ENCODE results near the gene PPP6R2. TPM values are rescaled to one million over a fixed set of nuclear protein-coding genes. Genes with fewer than 3 reads are reported as not detected.

The PPP6R2 gene
- polyA plus RNA-seq, 3 donors: 9.1 to 74.5 (median 10.3) TPM

DNA sequence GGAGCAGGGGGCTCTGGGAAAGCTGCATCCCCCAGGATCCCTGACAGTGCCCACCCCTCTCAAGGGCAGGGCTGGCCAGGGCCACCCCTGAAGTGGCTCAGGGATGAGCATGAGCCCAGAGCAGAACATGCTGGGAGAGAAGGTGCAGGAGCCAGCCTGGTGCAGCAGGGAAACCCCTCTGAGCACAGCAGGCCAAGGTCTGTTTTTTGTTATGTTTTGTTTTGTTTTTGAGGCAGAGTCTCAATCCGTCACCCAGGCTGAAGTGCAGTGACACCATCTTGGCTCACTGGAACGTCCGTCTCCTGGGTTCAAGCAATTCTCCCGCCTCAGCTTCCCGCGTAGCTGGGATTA, 132.5 kb downstream of the PPP6R2 start:
- no peak overlapping the region for H3K27ac ChIP-seq (ENCODE audit: low read depth in 1 of 2, low read length in 2 of 2)
- H3K4me3 Mint-ChIP-seq: peak overlapping the region; percentile 63 to 75
- peak overlapping the region in 2 of 3 experiments; percentile 48 to 85 for H3K4me3 ChIP-seq (replicated peaks in 1 of 3; ENCODE audit: low read depth in 2 of 3, low read length in 3 of 3)
- no peaks in the 10 kb centered on the region for H3K36me3 ChIP-seq (replicated peaks in 1 of 2; ENCODE audit: control insufficient read depth in 1 of 2, insufficient read depth in 2 of 2, low read length in 2 of 2)
- peaks cover 0 to 7% (median 5%) of the 10 kb centered on the region in 7 donors for H3K9me3 Mint-ChIP-seq
- peaks cover 27 to 46% (median 36%) of the 10 kb centered on the region in 3 donors for H3K27me3 Mint-ChIP-seq (ENCODE audit: low read depth in 3 of 3)
- H3K36me3 Mint-ChIP-seq: peaks cover 4 to 8% of the 10 kb centered on the region in 2 donors
- TF ChIP-seq CTCF (IDR thresholded peaks at IDR 0.05): no peak
- no peak for DNase-seq
- peak overlapping the region in 2 of 7 donors; percentile 52 to 55 for H3K27ac Mint-ChIP-seq
- peaks cover 33 to 45% of the 10 kb centered on the region in 2 donors for H3K4me1 ChIP-seq (ENCODE audit: control insufficient read depth in 1 of 2, insufficient read depth in 2 of 2, low read length in 2 of 2)
- H3K9ac ChIP-seq (ENCODE audit: insufficient read depth, low read length, poor library complexity, severe bottlenecking): no peak overlapping the region
- 100% methylated on average over 1 of the region's 6 CpGs for WGBS (ENCODE audit: insufficient coverage)
- H3K4me2 ChIP-seq (replicated peaks; ENCODE audit: extremely low read depth, low read length, poor library complexity, severe bottlenecking): peak overlapping the region; percentile 98
- peaks cover 3 to 23% of the 10 kb centered on the region in 2 donors for H3K27me3 ChIP-seq (ENCODE audit: control insufficient read depth in 2 of 2, insufficient read depth in 2 of 2, low read length in 2 of 2)
- H3K9me3 ChIP-seq (replicated peaks in 1 of 2; ENCODE audit: control insufficient read depth in 1 of 2, insufficient read depth in 1 of 2, low read length in 2 of 2): no peaks in the 10 kb centered on the region
- intact Hi-C loops (cut with micrococcal nuclease): no loop called here
- peaks cover 37% of the 10 kb centered on the region for H4K20me1 ChIP-seq (ENCODE audit: insufficient read depth, low read length)
- peak overlapping the region; percentile 98 for H2AFZ ChIP-seq (ENCODE audit: insufficient read depth, low read depth, low read length, poor library complexity, severe bottlenecking)
- H3K79me2 ChIP-seq (ENCODE audit: insufficient read depth, low read length): peaks cover 38% of the 10 kb centered on the region
- peaks cover 39% of the 10 kb centered on the region for H3K4me1 Mint-ChIP-seq

GRCh38 chr22:50476868-50477267, 133.7 kb downstream of the PPP6R2 start:
- Histone ChIP-seq H3K4me1 (ENCODE audit: control insufficient read depth in 1 of 2, insufficient read depth in 2 of 2, low read length in 2 of 2) (peaks cover 25 to 43% of the 10 kb centered on the region in 2 donors), H3K27me3 (ENCODE audit: control insufficient read depth in 2 of 2, insufficient read depth in 2 of 2, low read length in 2 of 2) (peaks cover 4 to 30% of the 10 kb centered on the region in 2 donors), H3K79me2 (ENCODE audit: insufficient read depth, low read length) (peaks cover 26% of the 10 kb centered on the region), H3K4me3 (replicated peaks in 1 of 3; ENCODE audit: low read depth in 2 of 3, low read length in 3 of 3) (no peak overlapping the region), H3K9ac (ENCODE audit: insufficient read depth, low read length, poor library complexity, severe bottlenecking) (no peak overlapping the region), H4K20me1 (ENCODE audit: insufficient read depth, low read length) (peaks cover 25% of the 10 kb centered on the region), H3K27ac (ENCODE audit: low read depth in 1 of 2, low read length in 2 of 2) (no peak overlapping the region), H2AFZ (ENCODE audit: insufficient read depth, low read depth, low read length, poor library complexity, severe bottlenecking) (no peak overlapping the region), H3K36me3 (replicated peaks in 1 of 2; ENCODE audit: control insufficient read depth in 1 of 2, insufficient read depth in 2 of 2, low read length in 2 of 2) (no peaks in the 10 kb centered on the region), H3K9me3 (replicated peaks in 1 of 2; ENCODE audit: control insufficient read depth in 1 of 2, insufficient read depth in 1 of 2, low read length in 2 of 2) (no peaks in the 10 kb centered on the region), H3K4me2 (replicated peaks; ENCODE audit: extremely low read depth, low read length, poor library complexity, severe bottlenecking) (no peak overlapping the region)
- Mint-ChIP-seq H3K9me3 (peaks cover 0 to 9% (median 6%) of the 10 kb centered on the region in 7 donors), H3K27ac (no peak overlapping the region), H3K27me3 (ENCODE audit: low read depth in 3 of 3) (peaks cover 30 to 54% (median 40%) of the 10 kb centered on the region in 3 donors), H3K4me3 (peak overlapping the region in 1 of 2 donors; percentile 7), H3K4me1 (peaks cover 29% of the 10 kb centered on the region), H3K36me3 (peaks cover 4 to 7% of the 10 kb centered on the region in 2 donors)
- no peak for TF ChIP-seq CTCF (IDR thresholded peaks at IDR 0.05)
- intact Hi-C loops (cut with micrococcal nuclease): no loop called here
- 89% methylated on average over 5 of the region's 7 CpGs for WGBS (ENCODE audit: insufficient coverage)
- DNase-seq: no peak
